Stimulated activated CD4-positive, alpha-beta T cell treated with anti-CD3 and anti-CD28 coated beads, Interleukin-4, amount 100 ng/mL, for 1 hour (primary cell): ENCODE data around the gene SLC25A52.
"Not testable (repeated sequence)": the region's sequence is repeated elsewhere in the genome, so short reads cannot be mapped to it uniquely, and the experiment has no call there.

Experiments used
- DNase-seq: peaks from one replicate; pipeline ENCODE4 v3.0.0-alpha.2; 2020

SLC25A52 gene

GRCh38 chr18:31739651-31740050, 21.0 kb downstream of the SLC25A52 start:
- no peak for DNase-seq

DNA sequence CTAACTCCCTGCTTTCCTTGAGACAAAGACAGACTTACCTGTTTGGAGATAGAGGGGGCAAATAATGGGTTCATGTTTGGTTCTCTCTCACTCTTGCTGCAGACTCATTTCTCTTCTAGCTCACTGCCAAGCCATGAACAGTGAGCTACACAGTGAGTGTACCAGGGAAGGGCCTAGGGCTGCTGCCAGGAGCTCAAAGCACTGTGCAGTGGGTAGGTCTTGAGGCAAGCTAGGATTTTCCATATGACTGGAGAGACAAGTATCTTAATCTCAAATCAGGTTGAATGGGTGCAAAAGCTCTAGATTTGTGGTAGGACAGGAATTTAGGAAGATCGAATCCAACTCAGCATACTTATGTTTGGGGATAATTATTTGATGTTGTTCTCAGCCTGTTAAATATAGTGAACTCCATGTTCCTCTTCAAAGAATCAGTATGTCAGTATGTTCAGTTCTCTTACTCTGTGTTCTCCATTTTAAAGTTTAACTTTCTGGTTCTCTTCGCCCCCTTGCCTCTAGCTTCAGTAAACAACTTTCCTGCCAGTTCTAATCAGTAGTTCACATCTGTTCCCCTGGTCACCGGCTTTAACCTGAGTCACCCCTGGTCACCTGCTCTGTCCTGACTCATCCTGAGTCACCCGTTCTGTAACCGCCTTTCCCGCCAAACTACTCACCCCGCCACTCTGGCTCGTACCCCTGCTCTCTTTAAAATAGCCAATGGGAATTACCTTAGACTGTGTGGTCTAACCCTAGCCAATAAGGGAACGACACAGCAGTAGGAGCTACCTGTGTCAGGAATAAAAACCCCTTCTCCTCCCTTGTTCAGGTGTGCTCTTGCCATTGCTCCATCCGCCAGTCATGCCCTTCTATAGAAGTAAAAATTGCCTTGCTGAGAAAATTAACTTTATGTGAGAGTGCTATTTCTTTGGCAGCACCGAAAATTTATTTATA, 21.9 kb downstream of the SLC25A52 start:
- DNase-seq = no peak

- DNase-seq = no peak
Measured at GRCh38 chr18:31736630-31737029, 24.1 kb downstream of the SLC25A52 start.

DNA sequence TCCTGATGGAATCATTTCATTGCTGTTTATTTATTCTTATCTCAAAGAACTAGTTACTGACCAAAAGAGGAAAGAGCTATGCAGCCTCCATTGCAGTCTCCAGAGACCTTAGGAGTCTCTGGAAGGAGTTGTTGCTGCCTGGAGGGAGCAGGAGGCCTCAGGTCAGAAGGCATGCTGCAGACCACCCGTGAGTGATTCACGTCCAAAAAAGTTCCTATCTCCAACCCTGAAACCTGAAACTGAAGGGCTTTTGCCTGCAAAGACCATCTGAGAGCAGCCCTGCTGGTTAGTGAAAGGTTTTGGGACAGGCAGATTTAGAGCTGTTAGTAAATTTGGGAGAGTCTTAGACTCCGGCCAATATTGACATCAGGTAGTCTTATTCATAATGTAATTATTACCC, 29.1 kb downstream of the SLC25A52 start:
- DNase-seq = no peak

DNA sequence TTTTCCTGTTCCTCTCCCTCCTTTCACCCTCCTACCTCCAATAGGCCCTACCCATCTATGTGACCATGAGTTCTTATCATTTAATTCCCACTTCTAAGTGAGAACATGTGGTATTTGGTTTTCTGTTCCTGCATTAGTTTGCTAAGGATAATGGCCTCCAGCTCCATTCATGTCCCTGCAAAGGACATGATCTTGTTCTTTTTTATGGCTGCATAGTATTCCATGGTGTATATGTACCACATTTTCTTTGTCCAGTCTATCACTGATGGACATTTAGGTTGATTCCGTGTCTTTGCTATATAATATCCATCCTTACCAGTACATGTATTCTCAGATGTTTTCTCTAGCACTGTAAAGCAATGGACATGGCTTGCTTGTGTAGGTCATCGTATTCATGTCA, 31.5 kb downstream of the SLC25A52 start:
- not testable (repeated sequence) for DNase-seq

DNA sequence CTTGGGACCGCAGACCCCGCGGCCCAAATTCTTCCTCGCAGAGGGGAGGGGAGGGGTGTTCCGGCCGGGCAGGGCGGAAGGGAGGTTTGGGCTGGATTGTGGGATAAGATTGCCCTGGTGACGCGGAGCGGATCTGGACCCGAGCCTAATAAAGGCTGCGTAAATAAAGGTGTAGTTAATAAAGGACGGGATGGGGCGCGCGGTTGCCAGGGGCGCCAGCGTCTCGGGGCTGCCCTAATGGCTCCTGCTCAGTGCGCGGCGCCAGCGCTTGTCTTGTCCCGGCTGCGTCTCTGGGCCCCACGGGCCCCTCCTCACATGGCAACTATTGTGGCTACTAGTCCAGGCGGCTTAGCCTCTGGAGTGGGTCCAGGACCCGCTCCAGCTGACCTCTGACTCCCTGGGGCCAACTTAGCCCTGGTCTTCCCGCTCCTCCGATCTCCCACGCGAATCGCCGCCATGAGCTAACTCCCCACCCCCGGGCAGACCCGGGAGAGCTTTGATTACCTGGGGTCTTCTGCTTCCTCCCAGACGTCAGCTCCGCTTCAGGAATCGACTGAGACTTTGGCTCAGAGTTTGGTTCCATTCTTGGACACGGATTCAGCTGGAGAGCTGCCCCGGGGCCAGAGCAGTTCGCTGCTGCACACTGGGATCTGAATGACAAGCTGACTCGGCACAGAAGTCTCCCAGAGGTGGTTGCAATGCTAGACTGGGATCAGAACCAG, 36.5 kb downstream of the SLC25A52 start:
- DNase-seq = no peak

GRCh38 chr18:31723639-31723989, 37.1 kb downstream of the SLC25A52 start:
- DNase-seq = no peak

- DNase-seq = peak; percentile 70
Measured at GRCh38 chr18:31722369-31722957, 38.2 kb downstream of the SLC25A52 start.

DNA sequence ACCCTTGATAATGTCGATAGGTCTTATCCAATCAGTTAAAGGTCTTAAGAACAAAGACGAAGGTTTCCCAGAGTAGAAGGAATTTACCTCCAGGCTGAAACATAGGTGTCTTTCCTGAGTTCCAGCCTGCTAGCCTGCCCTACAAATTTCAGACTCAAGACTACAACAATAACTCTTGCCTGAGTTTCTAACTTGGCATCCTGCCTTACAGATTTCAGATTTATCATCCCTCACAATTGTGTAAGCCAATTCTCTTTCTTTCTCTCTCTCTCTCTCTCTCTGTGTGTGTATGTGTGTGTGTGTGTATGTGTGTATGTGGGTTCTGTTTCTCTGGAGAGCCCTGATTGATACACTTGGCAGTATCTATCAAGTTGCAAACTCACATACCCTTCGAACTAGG, 39.1 kb downstream of the SLC25A52 start:
- DNase-seq = no peak

GRCh38 chr18:31720867-31721266, 39.8 kb downstream of the SLC25A52 start:
- DNase-seq = no peak

GRCh38 chr18:31719363-31720006, 41.2 kb downstream of the SLC25A52 start:
- DNase-seq = no peak

DNA sequence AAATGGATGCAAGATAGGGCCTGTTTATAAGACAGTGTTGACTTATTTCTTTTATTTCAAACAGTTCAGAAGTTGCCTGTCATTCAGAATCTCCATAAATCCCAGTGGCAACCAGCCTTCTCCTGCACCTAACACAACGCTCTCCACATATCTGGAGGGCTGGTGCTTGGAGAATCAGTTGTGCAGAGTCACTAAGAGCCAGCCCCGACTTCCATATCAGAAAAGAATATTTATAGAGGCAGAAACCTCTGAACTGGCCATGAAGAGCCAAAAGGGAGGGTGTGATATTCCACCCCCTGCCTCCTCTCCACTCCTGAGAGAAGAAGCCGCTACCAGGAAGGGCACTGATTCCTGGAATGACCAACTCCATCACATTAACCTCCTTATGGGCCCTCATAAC, 42.3 kb downstream of the SLC25A52 start:
- no peak for DNase-seq

DNA sequence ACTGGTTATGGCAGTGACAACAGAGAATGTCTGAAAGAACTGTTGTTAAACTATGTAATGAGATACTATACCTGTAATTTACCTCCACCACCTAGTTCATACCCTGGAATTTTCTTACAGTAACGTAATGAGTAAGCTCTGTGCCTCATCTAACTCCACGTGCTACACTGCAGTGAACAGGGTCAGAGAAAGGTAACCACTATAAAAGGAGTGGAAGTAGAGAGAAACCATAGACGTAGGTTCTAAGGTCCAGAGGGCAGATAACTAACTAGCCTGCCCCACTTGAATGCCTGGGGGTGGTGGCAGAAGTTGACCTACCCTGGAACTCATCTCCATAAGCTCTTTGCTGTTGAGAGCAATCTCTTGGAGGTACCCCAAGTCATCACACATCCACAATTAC, 44.3 kb downstream of the SLC25A52 start:
- no peak for DNase-seq

DNA sequence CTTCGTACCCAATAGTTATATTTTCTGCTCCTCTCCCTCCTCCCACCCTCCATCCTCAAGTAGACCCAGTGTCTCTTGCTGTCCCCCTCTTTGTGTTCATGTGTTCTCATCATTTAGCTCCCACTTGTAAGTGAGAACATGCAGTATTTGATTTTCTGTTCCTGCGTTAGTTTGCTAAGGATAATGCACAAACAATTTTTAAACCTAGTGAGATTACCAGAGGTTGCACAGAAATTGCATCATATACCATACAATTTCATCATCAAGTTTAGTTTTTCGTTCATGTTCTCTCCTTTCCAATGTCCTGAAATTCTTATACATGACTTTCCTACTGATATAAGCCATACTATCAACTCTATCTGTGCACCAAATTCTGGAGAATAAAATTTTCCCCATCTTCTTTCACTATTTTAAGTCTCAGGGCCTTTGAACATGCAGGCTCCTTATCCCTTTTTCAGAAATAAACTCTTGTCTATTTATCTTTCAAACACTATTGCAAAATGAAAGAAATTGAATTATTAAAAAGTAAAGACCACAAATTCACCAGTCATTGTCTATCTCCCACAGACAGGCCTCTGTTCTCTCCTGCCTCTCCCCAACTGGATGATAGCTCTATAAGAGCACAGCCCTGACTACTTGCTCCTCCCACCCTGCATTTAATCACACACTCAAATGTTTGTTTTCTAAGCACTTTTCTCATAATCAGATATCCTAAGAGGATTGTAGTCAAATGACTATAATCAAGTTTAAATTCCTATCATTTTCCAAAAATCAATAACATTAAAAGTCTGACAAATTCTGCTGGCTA, 49.1 kb downstream of the SLC25A52 start:
- no peak for DNase-seq

DNA sequence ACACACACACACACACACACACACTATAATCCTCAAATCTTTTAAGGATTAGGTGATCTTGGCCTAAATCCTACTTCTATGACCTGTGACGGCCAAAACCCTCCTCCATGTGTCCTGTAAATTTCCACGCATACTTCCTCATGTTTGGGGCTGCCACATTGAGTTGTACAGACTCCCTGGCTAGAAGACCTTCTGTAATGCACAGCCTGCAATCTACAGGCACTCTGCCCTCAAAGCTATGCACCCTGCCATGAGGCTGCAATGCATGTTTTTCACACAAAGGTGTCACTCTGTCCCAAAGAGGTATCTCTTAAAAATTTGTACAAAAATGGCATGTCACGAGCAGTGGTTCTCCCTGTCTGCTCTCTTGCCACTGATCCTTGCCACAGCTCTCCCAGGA, 49.9 kb downstream of the SLC25A52 start:
- DNase-seq = no peak
